Middle frontal gyrus (tissue), 1 donor: ENCODE data around the gene ZFP64.
"Not testable (repeated sequence)": the region's sequence is repeated elsewhere in the genome, so short reads cannot be mapped to it uniquely, and the experiment has no call there.

Source experiments
- DNase-seq: peaks from one replicate; pipeline ENCODE4 v3.0.0-alpha.2; 2015; ENCODE audit warnings: low spot score; ENCODE audit errors: extremely low spot score

ZFP64 gene

GRCh38 chr20:52191132-52191915, at the start of gene ZFP64:
TSS of gene ZFP64 (minus strand) at chr20:52191779. CDS start at chr20:52191636, 143 bp downstream.
- peak; percentile 77 for DNase-seq

- no peak for DNase-seq
These were observed 49.2 kb upstream of the ZFP64 start for GRCh38 chr20:52240802-52241201.

GRCh38 chr20:52239102-52239501, 47.5 kb upstream of the ZFP64 start:
- no peak for DNase-seq

- DNase-seq, result no peak
These were observed 44.7 kb upstream of the ZFP64 start for GRCh38 chr20:52236292-52236691.

- no peak for DNase-seq
These were observed 43.5 kb upstream of the ZFP64 start for GRCh38 chr20:52235129-52235528.

GRCh38 chr20:52234302-52235045, 42.9 kb upstream of the ZFP64 start:
- DNase-seq, result no peak

GRCh38 chr20:52231230-52231746, 39.7 kb upstream of the ZFP64 start:
- DNase-seq, result no peak

GRCh38 chr20:52230409-52230808, 38.8 kb upstream of the ZFP64 start:
- DNase-seq, result no peak

GRCh38 chr20:52229346-52229745, 37.8 kb upstream of the ZFP64 start:
- not testable (repeated sequence) for DNase-seq

GRCh38 chr20:52226370-52226769, 34.8 kb upstream of the ZFP64 start:
- no peak for DNase-seq

- DNase-seq, result no peak
These were observed 33.3 kb upstream of the ZFP64 start for GRCh38 chr20:52224920-52225319.

GRCh38 chr20:52221362-52221761, 29.8 kb upstream of the ZFP64 start:
- not testable (repeated sequence) for DNase-seq

- DNase-seq, result not testable (repeated sequence)
These were observed 29.3 kb upstream of the ZFP64 start for GRCh38 chr20:52220891-52221290.

- DNase-seq, result no peak
These were observed 27.9 kb upstream of the ZFP64 start for GRCh38 chr20:52219441-52219840.

- DNase-seq, result no peak
These were observed 26.3 kb upstream of the ZFP64 start for GRCh38 chr20:52217689-52218395.

GRCh38 chr20:52213995-52214394, 22.4 kb upstream of the ZFP64 start:
- DNase-seq, result no peak

- DNase-seq, result no peak
These were observed 21.4 kb upstream of the ZFP64 start for GRCh38 chr20:52212943-52213342.

GRCh38 chr20:52210037-52210990, 18.7 kb upstream of the ZFP64 start:
- DNase-seq, result no peak

GRCh38 chr20:52209154-52209571, 17.6 kb upstream of the ZFP64 start:
- no peak for DNase-seq

- no peak for DNase-seq
These were observed 15.6 kb upstream of the ZFP64 start for GRCh38 chr20:52207020-52207810.
